Mesendoderm (in vitro differentiated cells): ENCODE results near the gene TOR1A.

Source experiments
- DNase-seq: peaks from one replicate; pipeline ENCODE4 v3.0.0; 2013
- H2AK5ac ChIP-seq: 2 replicates; pipeline ENCODE4 v1.6.1; 2013; ENCODE audit warnings: low read length, inconsistent platforms
- H2BK120ac ChIP-seq: 2 replicates; pipeline ENCODE4 v1.6.1; 2013; ENCODE audit warnings: low read depth, mild to moderate bottlenecking, low read length, moderate library complexity, mixed read lengths
- H2BK15ac ChIP-seq: replicated peaks from 2 replicates; pipeline ENCODE4 v1.6.1; 2013; ENCODE audit warnings: low read depth, mild to moderate bottlenecking, moderate library complexity
- H2BK5ac ChIP-seq: 2 replicates; pipeline ENCODE4 v1.6.1; 2013; ENCODE audit warnings: low read length, inconsistent platforms
- H3K18ac ChIP-seq: 2 replicates; pipeline ENCODE4 v1.6.1; 2013; ENCODE audit warnings: mild to moderate bottlenecking, low read length, mixed read lengths
- H3K23ac ChIP-seq: one replicate; pipeline ENCODE4 v1.6.1; 2013; ENCODE audit warnings: low read length
- H3K27ac ChIP-seq: 2 replicates; pipeline ENCODE4 v1.5.1; 2013; ENCODE audit warnings: low read depth, mild to moderate bottlenecking, inconsistent platforms, low read length, moderate library complexity
- H3K27me3 ChIP-seq: 2 replicates; pipeline ENCODE4 v1.6.1; 2013; ENCODE audit warnings: low read length, control low read depth, mild to moderate bottlenecking, inconsistent platforms; ENCODE audit not compliant: insufficient read depth, poor library complexity
- H3K36me3 ChIP-seq: 2 replicates; pipeline ENCODE4 v1.6.1; 2013; ENCODE audit warnings: low read length, inconsistent platforms; ENCODE audit not compliant: control insufficient read depth, insufficient read depth
- H3K4ac ChIP-seq: one replicate; pipeline ENCODE4 v1.6.1; 2013; ENCODE audit warnings: low read depth, mild to moderate bottlenecking, low read length, moderate library complexity
- H3K4me1 ChIP-seq: 2 replicates; pipeline ENCODE4 v1.6.1; 2013; ENCODE audit warnings: low read depth, low read length, inconsistent platforms; ENCODE audit not compliant: control insufficient read depth
- H3K4me2 ChIP-seq: 2 replicates; pipeline ENCODE4 v1.6.1; 2013; ENCODE audit warnings: low read length
- H3K4me3 ChIP-seq: 2 replicates; pipeline ENCODE4 v1.5.1; 2013; ENCODE audit warnings: mild to moderate bottlenecking, low read length
- H3K56ac ChIP-seq: one replicate; pipeline ENCODE4 v1.6.1; 2013; ENCODE audit warnings: low read length
- H3K79me1 ChIP-seq: 2 replicates; pipeline ENCODE4 v1.6.1; 2013; ENCODE audit warnings: low read length, inconsistent platforms
- H3K79me2 ChIP-seq: 2 replicates; pipeline ENCODE4 v1.6.1; 2013; ENCODE audit warnings: mild to moderate bottlenecking, low read length; ENCODE audit not compliant: control insufficient read depth, insufficient read depth
- H3K9ac ChIP-seq: 2 replicates; pipeline ENCODE4 v1.6.1; 2013; ENCODE audit warnings: low read length, inconsistent platforms
- H4K5ac ChIP-seq: one replicate; pipeline ENCODE4 v1.6.1; 2013; ENCODE audit warnings: low read length
- H4K8ac ChIP-seq: one replicate; pipeline ENCODE4 v1.6.1; 2013; ENCODE audit warnings: low read depth, mild to moderate bottlenecking, control low read depth, low read length, moderate library complexity
- WGBS: extraction: QIAGEN DNeasy Blood & Tissue Kit; methylation state at CpG from one replicate; pipeline ENCODE4 v1.1.7; 2013; ENCODE audit warnings: low lambda C conversion rate, missing lambda C conversion rate; ENCODE audit not compliant: insufficient coverage; ENCODE audit errors: extremely low coverage; 5-methylcytosine and 5-hydroxymethylcytosine counted together

The TOR1A gene

DNA sequence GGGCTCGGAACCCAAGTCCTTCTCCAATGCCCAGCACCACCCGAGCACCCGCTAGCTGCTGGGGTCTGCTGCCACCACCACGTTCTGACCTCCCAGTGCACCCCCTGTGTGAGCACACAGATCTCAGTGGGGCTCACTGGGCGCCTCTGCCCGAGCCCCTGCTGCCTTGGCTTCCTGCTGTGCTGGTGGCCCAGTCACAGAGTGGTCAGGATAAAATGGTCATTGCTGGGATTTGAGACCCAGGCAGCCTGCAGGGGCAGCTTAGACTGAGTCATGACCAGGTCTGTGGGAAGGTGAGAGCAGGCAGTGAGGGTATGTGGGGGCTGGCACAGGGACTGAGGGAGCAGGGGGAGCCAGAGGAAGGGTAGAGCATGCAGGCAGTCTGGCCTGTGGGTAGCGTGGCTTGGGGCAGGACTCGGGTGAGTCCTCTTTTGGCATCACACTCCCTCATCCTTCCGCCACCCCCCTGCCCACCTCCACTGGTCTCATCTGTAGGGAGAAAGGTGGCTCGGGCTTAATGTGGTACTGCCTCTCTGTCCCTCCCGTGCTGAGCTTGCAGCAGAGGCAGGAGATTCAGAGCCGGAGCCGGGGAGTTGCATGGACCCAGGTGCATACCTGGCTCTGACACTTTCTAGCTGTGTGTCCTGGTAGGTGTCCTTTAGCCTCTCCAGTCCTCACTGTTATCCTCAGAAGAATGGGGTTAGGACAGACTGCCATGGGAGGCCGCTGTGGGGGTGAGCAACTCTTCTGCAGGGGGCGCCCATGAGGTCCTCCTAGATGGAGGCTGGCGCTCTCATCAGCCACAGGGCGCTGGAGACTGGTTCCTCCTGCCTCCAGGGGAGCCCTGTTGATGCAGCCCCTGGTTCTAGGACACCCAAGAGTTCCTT lies 43.4 kb upstream of the TOR1A start:
- Histone ChIP-seq H3K4ac (no peak overlapping the region), H2BK15ac (no peak overlapping the region), H2BK120ac (no peak overlapping the region), H2BK5ac (no peak overlapping the region), H3K23ac (no peak overlapping the region), H4K5ac (no peak overlapping the region), H3K9ac (no peak overlapping the region), H3K4me3 (no peak overlapping the region), H2AK5ac (no peak overlapping the region), H4K8ac (no peak overlapping the region), H3K18ac (no peak overlapping the region), H3K4me2 (no peak overlapping the region), H3K27me3 (no peaks in the 10 kb centered on the region), H3K27ac (no peak overlapping the region), H3K56ac (no peak overlapping the region), H3K79me2 (no peaks in the 10 kb centered on the region), H3K79me1 (no peaks in the 10 kb centered on the region), H3K36me3 (peaks cover 2% of the 10 kb centered on the region), H3K4me1 (no peaks in the 10 kb centered on the region)
- DNase-seq: peak; percentile 34
- no CpG with 5 or more reads among the region's 17 CpGs for WGBS

DNA sequence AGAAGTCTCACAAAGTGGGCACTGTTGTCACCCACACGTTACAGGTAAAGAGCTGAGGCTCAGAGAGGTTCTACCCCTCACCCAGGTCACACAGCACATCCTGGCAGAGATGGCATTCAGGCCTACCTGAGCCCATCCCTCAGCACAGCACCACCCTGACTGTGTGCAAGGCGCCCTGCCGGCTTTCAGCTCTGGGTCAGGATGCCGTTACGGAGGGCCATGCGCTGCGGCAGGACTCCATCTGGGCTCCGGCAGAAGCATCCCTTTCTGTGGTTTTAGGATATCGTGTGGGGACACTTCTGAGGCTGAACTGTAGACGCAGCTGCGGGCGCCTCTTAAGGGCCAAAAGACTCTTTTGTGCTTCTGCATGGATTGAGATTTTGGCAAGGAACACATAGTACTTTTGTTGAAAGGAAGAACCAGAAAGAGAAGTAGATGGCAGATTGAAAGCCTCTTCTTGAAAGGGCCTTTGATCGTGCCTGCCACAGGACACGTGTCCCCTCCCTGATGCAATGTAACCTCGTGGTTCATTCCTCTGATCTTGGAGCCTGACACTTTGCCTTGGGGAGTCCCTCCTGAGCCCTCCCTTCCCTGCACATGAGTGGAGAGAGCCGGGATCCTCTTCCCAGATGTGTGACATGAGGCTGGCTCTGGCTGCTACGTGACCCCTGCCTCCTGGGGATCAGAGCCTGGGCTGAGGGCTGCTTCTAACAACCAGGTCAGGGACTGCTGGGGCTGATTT lies 42.6 kb upstream of the TOR1A start:
- Histone ChIP-seq H4K8ac (no peak overlapping the region), H3K36me3 (peaks cover 2% of the 10 kb centered on the region)
- WGBS: no CpG with 5 or more reads among the region's 17 CpGs

GRCh38 chr9:129865668-129866320 lies 41.9 kb upstream of the TOR1A start:
- Histone ChIP-seq H3K79me2 (no peaks in the 10 kb centered on the region), H3K36me3 (peaks cover 2% of the 10 kb centered on the region), H4K5ac (no peak overlapping the region), H3K27ac (no peak overlapping the region), H3K4me3 (no peak overlapping the region), H3K4me2 (no peak overlapping the region), H3K4me1 (no peaks in the 10 kb centered on the region), H4K8ac (no peak overlapping the region), H3K18ac (no peak overlapping the region), H3K79me1 (no peaks in the 10 kb centered on the region), H2BK5ac (no peak overlapping the region), H3K56ac (no peak overlapping the region), H3K27me3 (no peaks in the 10 kb centered on the region), H2BK120ac (no peak overlapping the region), H2AK5ac (no peak overlapping the region), H2BK15ac (no peak overlapping the region), H3K23ac (no peak overlapping the region), H3K4ac (no peak overlapping the region), H3K9ac (no peak overlapping the region)
- DNase-seq: no peak
- WGBS: no CpG with 5 or more reads among the region's 14 CpGs

More for the DNA sequence above, 42.6 kb upstream of the TOR1A start:
- Histone ChIP-seq H3K9ac (no peak overlapping the region), H2BK120ac (no peak overlapping the region), H3K79me2 (no peaks in the 10 kb centered on the region), H3K4me3 (no peak overlapping the region), H3K4me2 (no peak overlapping the region), H3K23ac (no peak overlapping the region), H2AK5ac (no peak overlapping the region), H2BK15ac (no peak overlapping the region), H3K56ac (no peak overlapping the region), H3K27ac (no peak overlapping the region), H2BK5ac (no peak overlapping the region), H3K4me1 (no peaks in the 10 kb centered on the region), H3K18ac (no peak overlapping the region), H3K79me1 (no peaks in the 10 kb centered on the region), H3K27me3 (no peaks in the 10 kb centered on the region), H4K5ac (no peak overlapping the region), H3K4ac (no peak overlapping the region)
- DNase-seq: no peak

DNA sequence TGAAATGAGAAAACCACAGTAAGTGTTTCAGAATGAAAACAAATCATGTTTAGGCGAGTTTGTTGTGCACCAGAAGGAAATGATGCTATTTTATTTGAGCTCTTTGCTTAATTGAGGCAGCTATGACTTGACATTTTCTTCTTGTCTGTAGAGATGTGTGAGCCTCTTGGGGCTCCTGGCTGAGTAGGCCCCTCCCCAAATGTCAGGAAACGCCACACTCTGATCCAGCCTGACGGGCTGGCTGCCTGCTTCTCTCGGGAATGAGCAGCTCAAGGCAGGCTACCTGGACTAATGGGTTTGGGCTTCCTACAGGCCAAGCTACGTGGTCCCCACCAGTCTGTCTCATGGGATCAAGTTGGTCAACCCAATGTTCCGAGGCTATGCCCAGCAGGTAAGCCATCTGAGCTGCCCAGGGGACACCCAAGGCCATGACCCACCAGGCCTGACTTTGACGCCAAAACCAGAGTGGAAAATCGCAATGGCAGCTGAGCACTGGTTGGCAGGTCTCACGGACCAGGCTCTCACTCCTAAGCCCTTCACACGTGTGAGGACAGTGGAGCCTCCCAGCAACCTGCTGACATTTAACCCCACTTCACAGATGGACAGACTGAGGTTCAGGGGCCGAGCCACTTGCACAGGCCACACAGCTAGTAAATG lies 41.2 kb upstream of the TOR1A start:
- H2BK5ac ChIP-seq: no peak overlapping the region
- no peak overlapping the region for H3K56ac ChIP-seq
- H3K27ac ChIP-seq: no peak overlapping the region
- DNase-seq: peak; percentile 47
- no peak overlapping the region for H4K5ac ChIP-seq
- no peak overlapping the region for H2BK120ac ChIP-seq
- H2BK15ac ChIP-seq: no peak overlapping the region
- H3K36me3 ChIP-seq: peaks cover 2% of the 10 kb centered on the region
- no CpG with 5 or more reads among the region's 11 CpGs for WGBS
- H3K4me2 ChIP-seq: no peak overlapping the region
- no peaks in the 10 kb centered on the region for H3K4me1 ChIP-seq
- no peak overlapping the region for H3K4me3 ChIP-seq
- H3K4ac ChIP-seq: no peak overlapping the region
- no peak overlapping the region for H3K9ac ChIP-seq
- H3K79me1 ChIP-seq: no peaks in the 10 kb centered on the region
- no peak overlapping the region for H4K8ac ChIP-seq
- H3K23ac ChIP-seq: no peak overlapping the region
- no peak overlapping the region for H3K18ac ChIP-seq
- no peaks in the 10 kb centered on the region for H3K79me2 ChIP-seq
- no peak overlapping the region for H2AK5ac ChIP-seq
- H3K27me3 ChIP-seq: no peaks in the 10 kb centered on the region

- Histone ChIP-seq H3K36me3 (peaks cover 2% of the 10 kb centered on the region), H4K5ac (no peak overlapping the region), H3K4ac (no peak overlapping the region), H3K9ac (no peak overlapping the region), H4K8ac (no peak overlapping the region), H2BK5ac (no peak overlapping the region), H2BK120ac (no peak overlapping the region), H3K4me1 (no peaks in the 10 kb centered on the region), H2BK15ac (no peak overlapping the region), H3K4me3 (no peak overlapping the region), H3K23ac (no peak overlapping the region), H3K27ac (no peak overlapping the region), H3K79me2 (no peaks in the 10 kb centered on the region), H3K27me3 (no peaks in the 10 kb centered on the region), H3K18ac (no peak overlapping the region), H3K56ac (no peak overlapping the region), H2AK5ac (no peak overlapping the region), H3K4me2 (no peak overlapping the region), H3K79me1 (no peaks in the 10 kb centered on the region)
- DNase-seq: peak; percentile 31
- WGBS: no CpG with 5 or more reads among the region's 14 CpGs
Observed at GRCh38 chr9:129863059-129863690, 39.2 kb upstream of the TOR1A start.
